Vagina (tissue), 2 donors: ENCODE results near the gene CLEC4A. TPM values are rescaled to one million over a fixed set of nuclear protein-coding genes. Genes with fewer than 3 reads are reported as not detected.
"Not testable (repeated sequence)": the region's sequence is repeated elsewhere in the genome, so short reads cannot be mapped to it uniquely, and the experiment has no call there.

Experiments
- DNase-seq, 2 donors: peaks; one replicate each; pipeline ENCODE4 v3.0.0-alpha.2; 2017; ENCODE audit errors: extremely low spot score in 2 of 2
- H3K27ac ChIP-seq: fragments of 200-600 bp; sonication (generic); one replicate; pipeline ENCODE4 v1.5.1; 2019
- H3K27me3 ChIP-seq: fragments of 200-600 bp; sonication (generic); one replicate; pipeline ENCODE4 v1.5.1; 2019
- H3K36me3 ChIP-seq, 2 donors: fragments of 200-600 bp; sonication (generic); one replicate each; pipeline ENCODE4 v1.5.1; 2017 to 2019
- H3K4me1 ChIP-seq: fragments of 200-600 bp; sonication (generic); one replicate; pipeline ENCODE4 v1.5.1; 2019
- H3K4me3 ChIP-seq, 2 donors: fragments of 200-600 bp; sonication (generic); 1 replicate in 1 of 2; 2 replicates in 1 of 2; pipeline ENCODE4 v1.5.1; 2016 to 2019
- H3K9me3 ChIP-seq: fragments of 200-600 bp; sonication (generic); one replicate; pipeline ENCODE4 v1.5.1; 2019
- POLR2A ChIP-seq, 2 donors: fragments of 450-650 bp; IDR thresholded peaks; one replicate each; pipeline ENCODE4 v1.6.1; 2017; ENCODE audit warnings: antibody characterized with exemption in 2 of 2, mild to moderate bottlenecking in 2 of 2, moderate library complexity in 2 of 2
- POLR2AphosphoS5 ChIP-seq, 2 donors: sonication (generic); formaldehyde crosslinking; IDR thresholded peaks; one replicate each; pipeline ENCODE4 v1.9.0; 2017; ENCODE audit warnings: antibody characterized with exemption in 2 of 2, mild to moderate bottlenecking in 2 of 2, low read depth in 1 of 2; ENCODE audit not compliant: insufficient read depth in 1 of 2
- intact Hi-C: fragments of 100-400 bp; cut with DNase I; formaldehyde crosslinking; loops from one replicate; pipeline ENCODE4 v1.15.1; 2023
- total RNA-seq: library from RNA; depleted of rRNA; stranded (reverse); fragments of >200 nt; gene quantifications from one replicate; pipeline ENCODE4 v1.2.3, GENCODE V29; 2016
- TF ChIP-seq, protein P1 (sequence below), 3 experiments: fragments of 450-650 bp in 2 of 3; fragments of 200-600 bp in 1 of 3; sonication (generic) in 1 of 3; IDR thresholded peaks; one replicate each; pipeline ENCODE4 v1.5.1; 2017 to 2019; ENCODE audit warnings: antibody characterized with exemption in 3 of 3, mild to moderate bottlenecking in 2 of 3, moderate library complexity in 2 of 3

Gene CLEC4A
- total RNA-seq, 1 donor from 2014 or later = 2.2 TPM

DNA sequence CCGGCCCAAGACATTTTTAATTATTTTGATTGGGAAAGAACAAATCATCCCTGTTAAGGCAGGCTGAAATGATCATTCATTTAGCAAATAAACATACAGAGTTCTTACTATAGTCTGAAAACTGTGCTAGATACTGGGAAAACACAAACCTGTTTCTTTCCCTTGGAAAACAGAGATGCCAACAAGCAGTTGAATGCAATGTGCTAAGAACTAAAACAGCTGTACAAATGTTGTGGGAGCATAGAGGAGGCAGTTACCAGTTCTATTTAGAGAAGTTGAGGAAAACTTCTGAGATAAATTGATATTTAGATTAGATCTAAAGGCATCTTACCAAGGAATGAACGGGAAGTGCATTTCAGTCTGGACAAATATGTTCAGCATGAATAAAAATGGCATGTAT, 44.5 kb upstream of the CLEC4A start:
- TF ChIP-seq POLR2AphosphoS5 (IDR thresholded peaks at IDR 0.05; ENCODE audit: insufficient read depth in 1 of 2, low read depth in 1 of 2) = no peak
- TF ChIP-seq, protein P1, sequence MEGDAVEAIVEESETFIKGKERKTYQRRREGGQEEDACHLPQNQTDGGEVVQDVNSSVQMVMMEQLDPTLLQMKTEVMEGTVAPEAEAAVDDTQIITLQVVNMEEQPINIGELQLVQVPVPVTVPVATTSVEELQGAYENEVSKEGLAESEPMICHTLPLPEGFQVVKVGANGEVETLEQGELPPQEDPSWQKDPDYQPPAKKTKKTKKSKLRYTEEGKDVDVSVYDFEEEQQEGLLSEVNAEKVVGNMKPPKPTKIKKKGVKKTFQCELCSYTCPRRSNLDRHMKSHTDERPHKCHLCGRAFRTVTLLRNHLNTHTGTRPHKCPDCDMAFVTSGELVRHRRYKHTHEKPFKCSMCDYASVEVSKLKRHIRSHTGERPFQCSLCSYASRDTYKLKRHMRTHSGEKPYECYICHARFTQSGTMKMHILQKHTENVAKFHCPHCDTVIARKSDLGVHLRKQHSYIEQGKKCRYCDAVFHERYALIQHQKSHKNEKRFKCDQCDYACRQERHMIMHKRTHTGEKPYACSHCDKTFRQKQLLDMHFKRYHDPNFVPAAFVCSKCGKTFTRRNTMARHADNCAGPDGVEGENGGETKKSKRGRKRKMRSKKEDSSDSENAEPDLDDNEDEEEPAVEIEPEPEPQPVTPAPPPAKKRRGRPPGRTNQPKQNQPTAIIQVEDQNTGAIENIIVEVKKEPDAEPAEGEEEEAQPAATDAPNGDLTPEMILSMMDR (IDR thresholded peaks at IDR 0.05) = no peak
- no peak for TF ChIP-seq POLR2A (IDR thresholded peaks at IDR 0.05)

DNA sequence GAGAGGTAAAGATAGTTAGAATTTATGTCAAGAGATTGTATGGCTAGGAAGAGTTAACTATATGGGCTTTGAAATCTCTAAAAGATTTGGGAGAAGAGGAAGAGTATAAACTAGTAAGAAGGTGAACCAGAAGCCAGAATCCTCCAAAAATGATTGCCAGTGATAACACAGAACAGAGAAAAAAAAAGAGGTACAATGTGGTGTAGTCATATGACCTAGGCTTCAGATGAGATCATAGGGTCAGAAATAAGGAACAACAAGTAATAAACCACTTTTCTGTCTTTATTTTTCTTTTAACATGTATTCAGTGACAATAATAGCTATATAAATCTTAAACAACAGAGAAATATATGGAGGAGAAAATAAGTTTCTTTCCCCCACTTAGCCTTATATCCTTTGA, 43.3 kb upstream of the CLEC4A start:
- Histone ChIP-seq H3K4me1 (peaks cover 33% of the 10 kb centered on the region), H3K27ac (no peak overlapping the region), H3K9me3 (no peaks in the 10 kb centered on the region), H3K36me3 (no peaks in the 10 kb centered on the region), H3K27me3 (no peaks in the 10 kb centered on the region), H3K4me3 (no peak overlapping the region)
- DNase-seq = no peak
- intact Hi-C loops = loop anchor here (10.0 kb wide), 1 partner anchor 45 kb away; the partner anchor contains the start of gene FOXJ2
- TF ChIP-seq POLR2AphosphoS5 (IDR thresholded peaks at IDR 0.05; ENCODE audit: insufficient read depth in 1 of 2, low read depth in 1 of 2) (no peak), POLR2A (IDR thresholded peaks at IDR 0.05) (no peak)
- TF ChIP-seq, protein P1 (IDR thresholded peaks at IDR 0.05) = no peak

More for the DNA sequence above, 44.5 kb upstream of the CLEC4A start:
- intact Hi-C loops = no loop called here
- H3K36me3 ChIP-seq = no peaks in the 10 kb centered on the region
- H3K4me3 ChIP-seq = no peak overlapping the region
- H3K27me3 ChIP-seq = no peaks in the 10 kb centered on the region
- H3K27ac ChIP-seq = no peak overlapping the region
- no peaks in the 10 kb centered on the region for H3K9me3 ChIP-seq
- no peak for DNase-seq
- H3K4me1 ChIP-seq = peaks cover 25% of the 10 kb centered on the region

DNA sequence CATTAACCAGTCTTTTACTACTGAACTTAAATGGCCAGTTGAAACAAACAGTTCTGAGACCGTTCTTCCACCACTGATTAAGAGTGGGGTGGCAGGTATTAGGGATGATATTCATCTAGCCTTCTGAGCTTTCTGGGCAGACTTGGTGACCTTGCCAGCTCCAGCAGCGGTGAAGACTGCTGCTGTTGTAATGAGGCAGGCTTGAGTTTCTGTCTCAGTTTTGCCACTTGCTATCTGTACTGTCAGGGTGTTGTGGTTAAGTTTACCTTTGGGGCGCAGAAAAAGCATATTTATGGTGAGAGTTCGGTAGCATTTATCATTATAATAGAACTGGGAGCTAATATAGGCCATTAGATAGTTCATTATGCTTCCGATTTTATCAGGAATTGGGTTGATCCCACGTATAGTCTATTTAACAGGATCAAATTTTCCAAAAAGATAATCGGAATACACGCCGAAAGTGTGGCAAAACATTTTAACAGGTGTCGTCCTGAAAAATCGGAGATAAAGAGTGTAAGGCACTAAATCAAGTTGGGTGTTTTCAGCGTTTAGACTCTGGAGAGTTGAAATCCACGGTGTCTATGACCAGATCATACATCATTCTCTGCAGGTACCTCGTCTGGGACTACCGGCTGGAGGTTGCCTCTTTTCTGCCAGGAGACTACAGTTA, 42.0 kb upstream of the CLEC4A start:
- intact Hi-C loops = loop anchor here (10.0 kb wide), 1 partner anchor 47 kb away; the partner anchor contains the start of gene FOXJ2
- no peak for TF ChIP-seq POLR2A (IDR thresholded peaks at IDR 0.05)
- TF ChIP-seq POLR2AphosphoS5 (IDR thresholded peaks at IDR 0.05; ENCODE audit: insufficient read depth in 1 of 2, low read depth in 1 of 2) = no peak
- TF ChIP-seq, protein P1 (IDR thresholded peaks at IDR 0.05) = no peak
- H3K9me3 ChIP-seq = no peaks in the 10 kb centered on the region
- DNase-seq = no peak
- peaks cover 33% of the 10 kb centered on the region for H3K4me1 ChIP-seq
- no peaks in the 10 kb centered on the region for H3K36me3 ChIP-seq
- peak overlapping the region; percentile 92 to 94 for H3K4me3 ChIP-seq
- H3K27ac ChIP-seq = peak overlapping the region; percentile 96
- H3K27me3 ChIP-seq = no peaks in the 10 kb centered on the region

DNA sequence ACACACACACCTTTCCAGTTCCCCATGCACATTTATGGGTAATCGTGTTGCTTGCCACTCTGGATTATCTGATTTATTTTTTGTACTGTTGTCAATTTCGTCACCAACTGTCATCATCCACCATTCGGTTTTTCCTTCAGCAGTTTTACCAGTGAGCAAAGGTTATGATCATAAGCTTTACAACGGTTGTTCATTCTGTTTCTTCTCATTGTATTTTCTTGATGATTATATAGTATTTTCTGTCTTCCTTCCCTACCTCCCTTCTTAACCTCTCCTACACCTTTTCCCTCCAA, 40.7 kb upstream of the CLEC4A start:
- TF ChIP-seq, protein P1 (IDR thresholded peaks at IDR 0.05) = no peak
- no peak for TF ChIP-seq POLR2AphosphoS5 (IDR thresholded peaks at IDR 0.05; ENCODE audit: insufficient read depth in 1 of 2, low read depth in 1 of 2)
- TF ChIP-seq POLR2A (IDR thresholded peaks at IDR 0.05) = no peak
- Histone ChIP-seq H3K4me1 (peaks cover 33% of the 10 kb centered on the region), H3K36me3 (no peaks in the 10 kb centered on the region), H3K4me3 (peak overlapping the region; percentile 92 to 94), H3K9me3 (no peaks in the 10 kb centered on the region), H3K27ac (peak overlapping the region; percentile 96), H3K27me3 (no peaks in the 10 kb centered on the region)
- intact Hi-C loops = loop anchor here (10.0 kb wide), 1 partner anchor 48 kb away; the partner anchor contains the start of gene FOXJ2
- DNase-seq = no peak

DNA sequence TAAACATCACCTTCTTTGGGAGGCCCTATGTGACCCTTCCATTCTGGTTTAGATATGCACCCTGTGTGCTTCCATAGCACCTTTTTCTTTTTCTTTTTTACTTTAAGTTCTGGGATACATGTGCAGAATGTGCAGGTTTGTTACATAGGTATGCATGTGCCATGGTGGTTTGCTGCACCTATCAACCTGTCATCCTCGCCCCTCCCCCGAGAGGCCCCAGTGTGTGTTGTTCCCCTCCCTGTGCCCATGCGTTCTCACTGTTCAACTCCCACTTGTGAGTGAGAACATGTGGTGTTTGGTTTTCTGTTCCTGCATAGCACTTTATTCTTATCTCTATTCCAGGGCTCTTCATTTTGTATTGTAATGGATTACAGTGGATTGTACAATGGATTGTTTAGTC, 39.1 kb upstream of the CLEC4A start:
- not testable (repeated sequence) for H3K4me3 ChIP-seq, H3K27ac ChIP-seq, H3K27me3 ChIP-seq, DNase-seq, H3K36me3 ChIP-seq, H3K9me3 ChIP-seq
- H3K4me1 ChIP-seq = peaks cover 43% of the 10 kb centered on the region
- intact Hi-C loops = loop anchor here (10.0 kb wide), 1 partner anchor 50 kb away; the partner anchor contains the start of gene FOXJ2
